ENCODE measurements around the gene C10orf71. TPM values are rescaled to one million over a fixed set of nuclear protein-coding genes. Genes with fewer than 3 reads are reported as not detected.

The C10orf71 gene
- total RNA-seq, 1 experiment from 2014 or later = not detected

DNA sequence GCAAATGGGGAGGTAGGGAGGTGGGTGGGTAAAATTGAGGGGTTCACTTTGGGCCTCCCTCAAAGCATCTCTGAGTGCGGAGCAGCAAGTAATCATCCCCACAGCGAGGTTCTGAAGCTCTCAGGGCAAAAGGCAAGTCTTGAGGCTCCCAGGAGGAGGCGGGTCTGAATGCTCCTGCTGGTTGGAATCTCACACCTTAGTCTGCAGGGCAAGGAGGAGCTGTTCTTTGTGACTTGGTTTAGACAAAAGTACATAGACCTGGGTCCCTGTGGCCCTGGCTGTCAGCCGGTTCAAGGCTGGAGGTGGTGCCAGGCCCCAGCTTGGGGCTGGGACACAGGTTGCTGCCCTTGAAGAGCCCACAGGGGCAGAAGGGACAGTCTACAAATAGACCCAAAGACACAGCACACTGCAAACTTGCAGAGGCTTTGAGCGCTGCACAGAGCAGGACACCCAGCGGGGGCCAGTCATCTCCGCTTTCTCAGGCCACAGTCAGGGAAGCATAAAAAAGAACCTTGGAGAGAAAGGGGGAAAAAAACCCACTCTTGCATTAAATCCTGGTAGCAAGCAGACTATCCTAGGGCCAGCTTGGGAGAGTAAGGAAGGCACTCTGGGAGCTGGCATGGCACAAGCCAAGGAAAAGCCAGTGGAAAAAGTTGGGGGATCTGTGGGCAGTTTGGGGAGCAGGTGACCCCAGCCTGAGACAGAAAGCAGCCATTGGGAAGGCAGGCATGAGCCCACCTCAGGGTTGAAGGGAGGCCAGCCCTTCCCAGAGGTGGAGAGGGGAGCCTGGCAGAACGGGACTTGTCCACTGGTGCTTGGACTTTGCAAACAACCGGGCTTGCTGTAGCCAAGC is 926 bp upstream of the C10orf71 start:
- no peak for TF ChIP-seq SIN3A (IDR thresholded peaks at IDR 0.05; ENCODE audit: borderline replicate concordance, insufficient read depth, low read depth, low read length)
- TF ChIP-seq, protein P1, sequence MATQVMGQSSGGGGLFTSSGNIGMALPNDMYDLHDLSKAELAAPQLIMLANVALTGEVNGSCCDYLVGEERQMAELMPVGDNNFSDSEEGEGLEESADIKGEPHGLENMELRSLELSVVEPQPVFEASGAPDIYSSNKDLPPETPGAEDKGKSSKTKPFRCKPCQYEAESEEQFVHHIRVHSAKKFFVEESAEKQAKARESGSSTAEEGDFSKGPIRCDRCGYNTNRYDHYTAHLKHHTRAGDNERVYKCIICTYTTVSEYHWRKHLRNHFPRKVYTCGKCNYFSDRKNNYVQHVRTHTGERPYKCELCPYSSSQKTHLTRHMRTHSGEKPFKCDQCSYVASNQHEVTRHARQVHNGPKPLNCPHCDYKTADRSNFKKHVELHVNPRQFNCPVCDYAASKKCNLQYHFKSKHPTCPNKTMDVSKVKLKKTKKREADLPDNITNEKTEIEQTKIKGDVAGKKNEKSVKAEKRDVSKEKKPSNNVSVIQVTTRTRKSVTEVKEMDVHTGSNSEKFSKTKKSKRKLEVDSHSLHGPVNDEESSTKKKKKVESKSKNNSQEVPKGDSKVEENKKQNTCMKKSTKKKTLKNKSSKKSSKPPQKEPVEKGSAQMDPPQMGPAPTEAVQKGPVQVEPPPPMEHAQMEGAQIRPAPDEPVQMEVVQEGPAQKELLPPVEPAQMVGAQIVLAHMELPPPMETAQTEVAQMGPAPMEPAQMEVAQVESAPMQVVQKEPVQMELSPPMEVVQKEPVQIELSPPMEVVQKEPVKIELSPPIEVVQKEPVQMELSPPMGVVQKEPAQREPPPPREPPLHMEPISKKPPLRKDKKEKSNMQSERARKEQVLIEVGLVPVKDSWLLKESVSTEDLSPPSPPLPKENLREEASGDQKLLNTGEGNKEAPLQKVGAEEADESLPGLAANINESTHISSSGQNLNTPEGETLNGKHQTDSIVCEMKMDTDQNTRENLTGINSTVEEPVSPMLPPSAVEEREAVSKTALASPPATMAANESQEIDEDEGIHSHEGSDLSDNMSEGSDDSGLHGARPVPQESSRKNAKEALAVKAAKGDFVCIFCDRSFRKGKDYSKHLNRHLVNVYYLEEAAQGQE (IDR thresholded peaks at IDR 0.05; ENCODE audit: insufficient read depth in 1 of 2, low read depth in 2 of 2, low read length in 1 of 2) = no peak
- no peak for TF ChIP-seq TCF7L2 (IDR thresholded peaks at IDR 0.05; ENCODE audit: low read depth, low read length)
- TF ChIP-seq, protein P2, sequence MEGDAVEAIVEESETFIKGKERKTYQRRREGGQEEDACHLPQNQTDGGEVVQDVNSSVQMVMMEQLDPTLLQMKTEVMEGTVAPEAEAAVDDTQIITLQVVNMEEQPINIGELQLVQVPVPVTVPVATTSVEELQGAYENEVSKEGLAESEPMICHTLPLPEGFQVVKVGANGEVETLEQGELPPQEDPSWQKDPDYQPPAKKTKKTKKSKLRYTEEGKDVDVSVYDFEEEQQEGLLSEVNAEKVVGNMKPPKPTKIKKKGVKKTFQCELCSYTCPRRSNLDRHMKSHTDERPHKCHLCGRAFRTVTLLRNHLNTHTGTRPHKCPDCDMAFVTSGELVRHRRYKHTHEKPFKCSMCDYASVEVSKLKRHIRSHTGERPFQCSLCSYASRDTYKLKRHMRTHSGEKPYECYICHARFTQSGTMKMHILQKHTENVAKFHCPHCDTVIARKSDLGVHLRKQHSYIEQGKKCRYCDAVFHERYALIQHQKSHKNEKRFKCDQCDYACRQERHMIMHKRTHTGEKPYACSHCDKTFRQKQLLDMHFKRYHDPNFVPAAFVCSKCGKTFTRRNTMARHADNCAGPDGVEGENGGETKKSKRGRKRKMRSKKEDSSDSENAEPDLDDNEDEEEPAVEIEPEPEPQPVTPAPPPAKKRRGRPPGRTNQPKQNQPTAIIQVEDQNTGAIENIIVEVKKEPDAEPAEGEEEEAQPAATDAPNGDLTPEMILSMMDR (IDR thresholded peaks at IDR 0.05) = no peak
- no peak for TF ChIP-seq POLR2AphosphoS5 (IDR thresholded peaks at IDR 0.05; ENCODE audit: low read depth, low read length)
- DNase-seq (ENCODE audit: low read depth, low spot score) = no peak
- no peak for ATAC-seq
- intact Hi-C loops (cut with micrococcal nuclease; ENCODE audit: unreplicated experiment) (loop anchor here (10.0 kb wide), 1 partner anchor 313 kb away; no protein-coding TSS in a partner anchor), in situ Hi-C loops (cut with HindIII; ENCODE audit: low pct_unique_long_range_greater_than_20kb, low sequenced_read_pairs) (no loop called here)
- Histone ChIP-seq H3K4me3 (ENCODE audit: low read depth in 2 of 2, low read length in 2 of 2) (no peak overlapping the region), H3K36me3 (ENCODE audit: control insufficient read depth, insufficient read depth, low read length) (no peaks in the 10 kb centered on the region), H3K9me3 (ENCODE audit: control insufficient read depth, insufficient read depth, low read depth, low read length) (no peaks in the 10 kb centered on the region), H3K4me1 (ENCODE audit: control insufficient read depth, insufficient read depth, low read length) (no peaks in the 10 kb centered on the region), H3K27me3 (ENCODE audit: control insufficient read depth, insufficient read depth, low read length) (no peaks in the 10 kb centered on the region), H3K27ac (ENCODE audit: low read length) (no peak overlapping the region)
- BruUV-seq (replicated peaks) = no TSS peak
- POLR2A ChIA-PET = no interaction called here
- CTCF ChIA-PET = no interaction called here

DNA sequence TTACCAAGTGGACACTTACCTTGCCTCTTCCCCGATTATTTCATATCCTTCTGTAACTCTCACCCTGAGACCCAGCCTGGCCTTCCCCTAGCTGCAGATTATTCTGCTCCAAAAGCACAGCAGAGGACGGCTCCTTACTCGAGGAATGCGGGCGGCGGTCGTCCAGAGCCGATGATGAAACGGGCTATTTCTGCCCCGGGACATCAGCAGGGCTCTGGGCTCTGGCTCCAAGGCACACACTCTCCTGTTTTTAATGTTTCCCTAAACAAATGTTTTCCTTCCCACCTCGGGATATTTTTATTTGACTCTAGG is 343 bp upstream of the C10orf71 start:
- TF ChIP-seq, protein P1 (IDR thresholded peaks at IDR 0.05; ENCODE audit: insufficient read depth in 1 of 2, low read depth in 2 of 2, low read length in 1 of 2) = no peak
- no peak for TF ChIP-seq TCF7L2 (IDR thresholded peaks at IDR 0.05; ENCODE audit: low read depth, low read length)
- TF ChIP-seq SIN3A (IDR thresholded peaks at IDR 0.05; ENCODE audit: borderline replicate concordance, insufficient read depth, low read depth, low read length) = no peak
- TF ChIP-seq POLR2AphosphoS5 (IDR thresholded peaks at IDR 0.05; ENCODE audit: low read depth, low read length) = no peak
- TF ChIP-seq, protein P2 (IDR thresholded peaks at IDR 0.05) = no peak
- in situ Hi-C loops (cut with HindIII; ENCODE audit: low pct_unique_long_range_greater_than_20kb, low sequenced_read_pairs) = no loop called here
- H3K27ac ChIP-seq (ENCODE audit: low read length) = no peak overlapping the region
- CTCF ChIA-PET = no interaction called here
- intact Hi-C loops (cut with micrococcal nuclease; ENCODE audit: unreplicated experiment) = loop anchor here (10.0 kb wide), 1 partner anchor 314 kb away; no protein-coding TSS in a partner anchor
- no peaks in the 10 kb centered on the region for H3K36me3 ChIP-seq (ENCODE audit: control insufficient read depth, insufficient read depth, low read length)
- no peak for DNase-seq (ENCODE audit: low read depth, low spot score)
- no peaks in the 10 kb centered on the region; the same call in 1 of the 2 replicates for H3K27me3 ChIP-seq (ENCODE audit: control insufficient read depth, insufficient read depth, low read length)
- no peak overlapping the region for H3K4me3 ChIP-seq (ENCODE audit: low read depth in 2 of 2, low read length in 2 of 2)
- no TSS peak for BruUV-seq (replicated peaks)
- H3K4me1 ChIP-seq (ENCODE audit: control insufficient read depth, insufficient read depth, low read length) = no peaks in the 10 kb centered on the region
- ATAC-seq = no peak
- POLR2A ChIA-PET = no interaction called here
- H3K9me3 ChIP-seq (ENCODE audit: control insufficient read depth, insufficient read depth, low read depth, low read length) = no peaks in the 10 kb centered on the region
